A549 (cell line): ENCODE measurements around the gene FGGY. TPM values are rescaled to one million over a fixed set of nuclear protein-coding genes. Genes with fewer than 3 reads are reported as not detected.
"Not testable (repeated sequence)": the region's sequence is repeated elsewhere in the genome, so short reads cannot be mapped to it uniquely, and the experiment has no call there.

Experiments used
- ATAC-seq, 2 experiments: fragments of 200-7000 bp in 1 of 2; fragments of >200 bp in 1 of 2; cut with Nextera tagmentation in 1 of 2; cut with Tn5 transposase in 1 of 2; 3 replicates each; pipeline versions ENCODE4 v1.8.0 to v1.9.1; 2018 to 2020; ENCODE audit warnings: mild to moderate bottlenecking in 1 of 2, moderate library complexity in 1 of 2
- CTCF ChIA-PET: fragments of 300-600 bp; sonication (Branson Sonifier 250); formaldehyde crosslinking; extraction: SDS; loops from one replicate; lab custom pipeline; 2021; ENCODE audit warnings: antibody characterized with exemption, inconsistent platforms; lab: Yijun Ruan, JAX
- POLR2A ChIA-PET: fragments of 350-600 bp; formaldehyde crosslinking; extraction: SDS; loops from one replicate; lab custom pipeline; 2021; ENCODE audit warnings: antibody characterized with exemption, inconsistent platforms; lab: Yijun Ruan, JAX
- DNase-seq, 2 experiments: peaks; one replicate each; pipeline versions ENCODE4 v3.0.0 to v3.0.0-alpha.2; 2011 to 2016; ENCODE audit warnings: low read depth in 1 of 2, low spot score in 1 of 2
- FAIRE-seq: peaks from 2 replicates; lab custom pipeline; 2011; peaks lifted over from hg19 to GRCh38; lab: Jason Lieb, UNC
- H3K27ac ChIP-seq, 2 experiments: fragments of >200 bp; sonication (Bioruptor Twin); formaldehyde crosslinking; 3 replicates each; pipeline ENCODE4 v1.5.1; 2016 to 2017
- H3K4me1 ChIP-seq: fragments of >200 bp; sonication (Bioruptor Twin); formaldehyde crosslinking; 3 replicates; pipeline ENCODE4 v1.6.1; 2016
- H3K4me2 ChIP-seq: fragments of >200 bp; sonication (Bioruptor Twin); formaldehyde crosslinking; 3 replicates; pipeline ENCODE4 v1.6.1; 2016
- H3K4me3 ChIP-seq: fragments of >200 bp; sonication (Bioruptor Twin); formaldehyde crosslinking; 3 replicates; pipeline ENCODE4 v1.5.1; 2016
- H3K9me3 ChIP-seq: fragments of >200 bp; sonication (Bioruptor Twin); formaldehyde crosslinking; 3 replicates; pipeline ENCODE4 v1.6.1; 2016
- BCL3 ChIP-seq: fragments of >200 bp; sonication (Bioruptor Twin); formaldehyde crosslinking; IDR thresholded peaks from 3 replicates; pipeline ENCODE4 v1.6.1; 2016
- BHLHE40 ChIP-seq: IDR thresholded peaks from 2 replicates; pipeline ENCODE4 v1.6.1; 2012; ENCODE audit warnings: low read depth, low read length, inconsistent platforms
- CBX8 ChIP-seq: fragments of 200-600 bp; sonication (generic); IDR thresholded peaks from 2 replicates; pipeline ENCODE4 v1.6.1; 2016
- CHD2 ChIP-seq: fragments of 150-350 bp; IDR thresholded peaks from 2 replicates; pipeline ENCODE4 v1.6.1; 2014; ENCODE audit warnings: low read length; ENCODE audit not compliant: partially characterized antibody
- EHF ChIP-seq: fragments of 250-450 bp; sonication (Bioruptor Pico); IDR thresholded peaks from 2 replicates; pipeline ENCODE4 v1.5.0; 2020; ENCODE audit warnings: mild to moderate bottlenecking
- EHMT2 ChIP-seq: fragments of 200-600 bp; sonication (generic); IDR thresholded peaks from 2 replicates; pipeline ENCODE4 v1.6.1; 2016; ENCODE audit warnings: antibody characterized with exemption, low read depth, mild to moderate bottlenecking, moderate library complexity
- FOSL2 ChIP-seq, 2 experiments: fragments of 450-650 bp in 1 of 2; fragments of >200 bp in 1 of 2; sonication (Bioruptor Twin) in 1 of 2; formaldehyde crosslinking; IDR thresholded peaks; 2 replicates each; pipeline versions ENCODE4 v1.5.0 to v1.6.1; 2016 to 2020; ENCODE audit warnings: mild to moderate bottlenecking in 1 of 2, moderate library complexity in 1 of 2
- GATA3 ChIP-seq: IDR thresholded peaks from 2 replicates; pipeline ENCODE4 v1.6.1; 2012; ENCODE audit warnings: borderline replicate concordance
- HMGXB4 ChIP-seq: fragments of 250-450 bp; sonication (Bioruptor Pico); IDR thresholded peaks from 2 replicates; pipeline ENCODE4 v1.5.0; 2021; ENCODE audit warnings: mild to moderate bottlenecking, moderate library complexity, borderline replicate concordance
- KDM1A ChIP-seq: fragments of 200-600 bp; sonication (generic); IDR thresholded peaks from 2 replicates; pipeline ENCODE4 v1.6.1; 2016; ENCODE audit warnings: low read depth, mild to moderate bottlenecking
- MAFK ChIP-seq: fragments of 450-650 bp; IDR thresholded peaks from 2 replicates; pipeline ENCODE4 v1.6.1; 2014; ENCODE audit not compliant: partially characterized antibody
- MAZ ChIP-seq: fragments of 150-350 bp; IDR thresholded peaks from 2 replicates; pipeline ENCODE4 v1.6.1; 2014; ENCODE audit warnings: antibody characterized with exemption, low read depth, low read length, borderline replicate concordance
- MYC ChIP-seq: IDR thresholded peaks from 2 replicates; pipeline ENCODE4 v1.6.1; 2012; ENCODE audit warnings: mild to moderate bottlenecking, inconsistent platforms, low read length, improper control_type of control experiment, borderline replicate concordance
- PHF8 ChIP-seq: fragments of 200-600 bp; sonication (generic); IDR thresholded peaks from 2 replicates; pipeline ENCODE4 v1.6.1; 2016; ENCODE audit warnings: low read depth, mild to moderate bottlenecking, antibody characterized with exemption, moderate library complexity, borderline replicate concordance
- POLR2AphosphoS2 ChIP-seq: conservative IDR thresholded peaks from 2 replicates; pipeline ENCODE4 v1.6.1; 2012; ENCODE audit warnings: low read length, improper control_type of control experiment, inconsistent platforms
- SMC3 ChIP-seq: fragments of >200 bp; sonication (Bioruptor Twin); formaldehyde crosslinking; IDR thresholded peaks from 3 replicates; pipeline ENCODE4 v1.6.1; 2018; ENCODE audit warnings: inconsistent platforms
- TFCP2L1 ChIP-seq: fragments of 250-450 bp; sonication (Bioruptor Pico); IDR thresholded peaks from 2 replicates; pipeline ENCODE4 v1.5.0; 2021; ENCODE audit warnings: mild to moderate bottlenecking
- TP53 ChIP-seq: fragments of 250-450 bp; sonication (Bioruptor Pico); IDR thresholded peaks from 2 replicates; pipeline ENCODE4 v1.5.0; 2021; ENCODE audit warnings: mild to moderate bottlenecking, moderate library complexity
- ZFP36 ChIP-seq: fragments of 450-650 bp; IDR thresholded peaks from 2 replicates; pipeline ENCODE4 v1.6.1; 2014; ENCODE audit warnings: borderline replicate concordance; ENCODE audit not compliant: partially characterized antibody
- WGBS: methylation state at CpG from one replicate; pipeline ENCODE4 v1.1.6; 2017; ENCODE audit errors: missing lambda C conversion rate; 5-methylcytosine and 5-hydroxymethylcytosine counted together
- polyA plus RNA-seq, 4 experiments: library from polyadenylated mRNA; depleted of rRNA in 3 of 4; stranded (reverse); fragments of >200 nt; fragmentation: RNase III in 1 of 4; extraction: RNeasy Plus Mini Kit Qiagen cat#74134 plus additional on column Dnase treatment in 1 of 4; gene quantifications; 2 replicates in 3 of 4; 3 replicates in 1 of 4; pipeline ENCODE4 v1.2.3, GENCODE V29; 2011 to 2017
- TF ChIP-seq, protein P1 (sequence below): fragments of 150-350 bp; IDR thresholded peaks from 2 replicates; pipeline ENCODE4 v1.6.1; 2014; ENCODE audit warnings: low read depth, mild to moderate bottlenecking, low read length

The FGGY gene
- polyA plus RNA-seq, 2 of the 4 experiments (the other 2 are of a cell fraction) = 2.9 to 4.8 TPM

DNA sequence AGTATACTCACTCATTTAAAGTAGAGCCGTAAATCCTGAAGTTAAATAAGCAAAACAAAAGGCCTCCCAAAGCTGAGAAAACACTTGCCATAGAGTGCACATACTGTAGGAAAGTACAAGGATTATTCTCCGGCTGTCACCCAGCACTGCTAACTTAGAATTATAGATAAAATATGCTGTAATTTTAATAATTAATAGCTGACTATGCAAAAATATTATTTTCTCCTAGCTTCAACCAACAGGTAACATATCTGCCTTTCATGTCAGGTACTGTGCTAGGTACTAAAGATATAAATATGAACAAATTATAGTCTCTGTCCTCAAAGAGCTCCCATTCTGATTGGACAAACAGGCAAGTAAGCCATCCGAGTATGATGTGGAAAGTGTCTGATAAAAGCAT, 233.2 kb downstream of the FGGY start:
- ChIA-PET CTCF (interaction anchor here (1.3 kb wide), 1 partner anchor 610 kb away, joined by 3 read pairs; no protein-coding TSS in a partner anchor), POLR2A (no interaction called here)
- no peak for ATAC-seq
- TF ChIP-seq EHMT2 = no peak
- TF ChIP-seq MAFK = peak; percentile 81
- no peak overlapping the region for H3K27ac ChIP-seq
- H3K4me2 ChIP-seq = no peak overlapping the region
- DNase-seq = no peak
- FAIRE-seq = no peak
- 92% methylated on average over 3 of the region's 3 CpGs for WGBS
- no peak overlapping the region for H3K4me3 ChIP-seq
- H3K9me3 ChIP-seq = no peaks in the 10 kb centered on the region
- H3K4me1 ChIP-seq = no peaks in the 10 kb centered on the region

DNA sequence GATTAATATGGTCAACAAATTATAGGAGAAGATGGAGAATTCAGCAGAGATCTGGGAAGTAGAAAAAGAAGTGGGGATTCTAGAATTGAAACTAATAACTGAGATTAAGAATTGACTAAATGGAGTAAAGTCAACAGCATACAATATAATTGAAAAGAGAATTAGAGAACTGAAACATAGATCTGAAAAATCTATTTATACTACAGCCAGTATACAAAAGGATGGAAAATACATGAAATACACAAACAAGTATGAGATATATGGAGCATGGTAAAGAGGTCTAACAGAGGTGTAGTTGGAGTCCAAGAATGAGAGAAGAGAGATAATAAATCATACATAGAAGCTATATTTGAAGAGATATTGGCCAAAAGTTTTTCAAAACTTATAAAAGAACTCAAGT, 235.2 kb downstream of the FGGY start:
- DNase-seq = no peak
- no peak for ATAC-seq

GRCh38 chr1:59538476-59538875, 241.6 kb downstream of the FGGY start:
- CTCF ChIA-PET, H3K27ac ChIP-seq, DNase-seq, H3K4me3 ChIP-seq, H3K4me2 ChIP-seq, H3K4me1 ChIP-seq, POLR2A ChIA-PET, FAIRE-seq, H3K9me3 ChIP-seq, ATAC-seq: not testable (repeated sequence)
- 38% methylated on average over 1 of the region's 2 CpGs for WGBS

More for the DNA sequence above, 235.2 kb downstream of the FGGY start:
- TF ChIP-seq CBX8 (no peak), HMGXB4 (CRISPR knock-in tag) (no peak), FOSL2 (IDR thresholded peaks at IDR 0.05) (no peak), FOSL2 (CRISPR knock-in tag; IDR thresholded peaks at IDR 0.05) (no peak), CHD2 (no peak), BCL3 (no peak), BHLHE40 (no peak), TP53 (CRISPR knock-in tag) (no peak), PHF8 (no peak), POLR2AphosphoS2 (no peak), TFCP2L1 (CRISPR knock-in tag) (no peak)
- TF ChIP-seq, protein P1, sequence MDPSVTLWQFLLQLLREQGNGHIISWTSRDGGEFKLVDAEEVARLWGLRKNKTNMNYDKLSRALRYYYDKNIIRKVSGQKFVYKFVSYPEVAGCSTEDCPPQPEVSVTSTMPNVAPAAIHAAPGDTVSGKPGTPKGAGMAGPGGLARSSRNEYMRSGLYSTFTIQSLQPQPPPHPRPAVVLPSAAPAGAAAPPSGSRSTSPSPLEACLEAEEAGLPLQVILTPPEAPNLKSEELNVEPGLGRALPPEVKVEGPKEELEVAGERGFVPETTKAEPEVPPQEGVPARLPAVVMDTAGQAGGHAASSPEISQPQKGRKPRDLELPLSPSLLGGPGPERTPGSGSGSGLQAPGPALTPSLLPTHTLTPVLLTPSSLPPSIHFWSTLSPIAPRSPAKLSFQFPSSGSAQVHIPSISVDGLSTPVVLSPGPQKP = no peak
- no peak overlapping the region for H3K4me3 ChIP-seq
- H3K27ac ChIP-seq = no peak overlapping the region
- no peaks in the 10 kb centered on the region for H3K4me1 ChIP-seq
- no peak overlapping the region for H3K4me2 ChIP-seq
- ChIA-PET CTCF (no interaction called here), POLR2A (no interaction called here)
- no peaks in the 10 kb centered on the region for H3K9me3 ChIP-seq
- FAIRE-seq = no peak

DNA sequence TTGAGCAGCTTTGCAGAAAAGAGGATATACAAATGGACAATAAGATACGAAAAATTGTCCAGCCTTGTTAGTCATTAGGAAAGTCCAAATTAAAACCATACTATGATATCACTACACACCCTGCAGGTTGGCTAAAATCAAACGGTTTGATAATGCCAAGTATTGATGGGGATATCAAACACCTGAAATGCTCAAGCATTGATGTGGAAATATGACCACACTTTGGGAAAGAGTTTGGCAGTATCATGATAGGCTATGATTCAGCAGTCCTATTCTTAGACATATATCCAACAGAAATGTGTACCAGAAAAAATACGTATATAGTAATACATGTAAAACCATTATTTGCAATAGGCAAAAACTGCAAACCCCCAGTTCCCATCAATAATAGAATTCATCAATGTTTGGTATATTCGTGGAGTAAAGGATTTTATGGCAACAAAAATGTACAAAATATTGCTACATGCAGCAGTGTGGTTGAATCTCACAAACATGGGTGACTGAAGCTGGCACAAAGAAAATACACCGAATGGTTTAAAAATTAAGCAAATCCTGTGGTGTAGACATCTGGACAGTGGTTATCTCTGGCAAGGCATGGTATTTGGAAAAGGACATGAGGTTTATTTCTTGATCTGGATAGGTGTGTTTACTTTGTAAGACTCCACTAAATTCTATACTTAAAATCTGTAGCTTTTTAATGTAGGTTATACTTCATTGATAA, 243.2 kb downstream of the FGGY start:
- FAIRE-seq = no peak

More for the DNA sequence above, 243.2 kb downstream of the FGGY start:
- DNase-seq (no peak), ATAC-seq (no peak)
- Histone ChIP-seq H3K27ac (no peak overlapping the region), H3K9me3 (no peaks in the 10 kb centered on the region), H3K4me1 (peaks cover 11% of the 10 kb centered on the region; the same call in 1 of the 3 replicates), H3K4me2 (no peak overlapping the region), H3K4me3 (no peak overlapping the region)
- WGBS = 64% methylated on average over 5 of the region's 5 CpGs
- CTCF ChIA-PET = no interaction called here
- TF ChIP-seq SMC3 (no peak), MYC (no peak), ZFP36 (no peak), KDM1A (no peak), CBX8 (no peak), POLR2AphosphoS2 (no peak), TFCP2L1 (CRISPR knock-in tag) (no peak), EHF (CRISPR knock-in tag) (no peak), GATA3 (no peak), MAZ (no peak)
- POLR2A ChIA-PET = no interaction called here
